AG08396 (cell line): ENCODE data around the gene SAA2.
"Not testable (repeated sequence)": the region's sequence is repeated elsewhere in the genome, so short reads cannot be mapped to it uniquely, and the experiment has no call there.

Experiments used
- DNase-seq: peaks from one replicate; pipeline ENCODE4 v3.0.0; 2012; ENCODE audit warnings: low spot score, mixed read lengths

Gene SAA2

DNA sequence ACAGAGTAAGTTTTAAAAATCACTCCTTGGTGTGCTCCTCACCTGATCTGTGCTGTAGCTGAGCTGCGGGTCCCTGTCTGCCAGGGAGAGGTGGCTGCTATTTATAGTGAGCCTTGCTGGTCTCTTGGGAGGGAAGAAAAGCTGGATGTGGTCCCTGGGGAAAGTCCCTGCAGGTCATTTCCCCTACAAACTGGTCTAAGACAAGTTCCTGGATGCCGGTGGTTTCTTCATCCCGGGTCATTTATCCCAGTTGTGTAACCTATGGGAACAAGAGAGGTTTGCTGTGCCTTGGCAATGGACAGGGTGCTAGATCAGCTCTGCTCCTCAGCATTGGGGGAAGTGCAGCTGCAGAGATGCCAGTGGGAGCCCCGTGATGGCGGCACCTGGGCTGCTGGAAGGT is at the start of gene SAA2:
TSS of gene SAA2 (minus strand) at position 108 of the 400 bp plus-strand sequence. CDS start 657 bp downstream, outside the sequence.
- DNase-seq, result no peak

DNA sequence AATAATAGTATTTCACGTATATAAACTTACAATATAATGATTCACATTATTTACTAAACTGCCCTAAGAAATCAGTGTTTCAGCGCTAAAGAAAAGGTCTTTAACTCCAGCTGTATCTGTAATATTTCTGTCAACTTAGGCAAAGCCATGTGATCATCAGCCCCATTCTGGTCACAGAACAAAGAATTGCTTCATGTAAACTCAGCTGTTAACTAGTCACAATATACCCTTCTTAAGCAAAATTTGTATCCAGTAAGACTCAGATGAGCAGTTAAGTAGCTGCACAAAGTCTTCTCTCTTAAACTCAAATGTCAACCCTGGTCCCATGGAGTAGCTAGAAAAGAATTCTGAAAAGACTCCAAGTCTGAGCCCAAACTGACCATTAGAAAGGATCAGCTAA is 46.8 kb upstream of the SAA2 start:
- no peak for DNase-seq

DNA sequence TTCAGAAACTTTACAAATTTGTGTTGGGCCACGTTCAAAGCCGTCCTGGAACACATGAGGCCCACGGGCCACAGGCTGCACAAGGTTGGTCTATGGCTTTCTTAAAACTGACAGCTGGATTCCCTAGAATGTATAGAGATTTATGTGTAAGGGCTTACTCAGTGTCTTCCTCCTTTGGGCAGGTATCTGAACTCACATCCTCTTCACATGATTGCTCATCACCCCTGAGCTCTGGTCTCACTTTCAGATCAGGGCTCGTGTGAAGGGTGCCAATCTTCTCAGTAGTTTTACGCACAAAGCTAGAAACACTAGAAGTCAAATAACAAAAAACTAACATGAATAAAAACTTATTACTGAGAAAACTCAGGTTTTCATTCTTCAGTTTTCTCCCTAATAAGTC is 46.4 kb upstream of the SAA2 start:
- DNase-seq, result no peak

DNA sequence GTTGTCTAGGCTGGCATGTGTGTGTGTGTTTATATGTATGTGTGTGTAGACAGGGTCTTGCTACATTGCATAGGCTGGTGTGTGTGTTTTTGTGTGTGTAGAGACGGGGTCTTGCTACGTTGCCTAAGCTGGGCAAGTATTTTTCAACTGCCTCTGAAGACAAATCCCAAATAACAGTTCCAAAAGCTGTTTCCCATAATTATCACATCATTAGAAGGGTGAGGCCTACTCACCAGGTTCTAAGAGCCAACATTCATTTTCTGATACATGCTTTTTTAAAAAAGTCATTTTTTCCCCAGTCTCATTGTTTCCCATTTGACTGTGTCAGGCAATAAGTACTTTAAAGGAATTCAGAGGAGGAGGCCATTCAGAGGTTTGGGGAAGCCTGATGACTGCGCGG is 40.4 kb upstream of the SAA2 start:
- no peak for DNase-seq

DNA sequence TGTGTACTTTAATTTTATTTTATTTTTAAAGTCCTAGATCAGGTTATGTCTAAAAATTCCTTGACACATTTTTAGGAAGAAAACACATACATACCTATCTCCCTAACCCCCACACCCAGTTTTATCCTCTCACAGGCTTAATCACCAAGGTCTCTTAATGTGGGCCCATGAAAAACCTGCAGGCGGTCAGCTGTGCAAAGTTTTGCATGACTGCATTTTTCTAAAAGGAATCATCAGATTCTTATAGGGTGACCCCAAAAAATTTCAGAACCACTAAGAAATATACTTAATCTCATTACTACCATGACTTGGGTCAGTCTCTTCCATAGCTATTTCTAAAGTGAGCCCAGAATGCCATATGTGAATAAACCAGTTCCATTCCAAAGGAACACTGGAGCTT is 37.4 kb upstream of the SAA2 start:
- no peak for DNase-seq

DNA sequence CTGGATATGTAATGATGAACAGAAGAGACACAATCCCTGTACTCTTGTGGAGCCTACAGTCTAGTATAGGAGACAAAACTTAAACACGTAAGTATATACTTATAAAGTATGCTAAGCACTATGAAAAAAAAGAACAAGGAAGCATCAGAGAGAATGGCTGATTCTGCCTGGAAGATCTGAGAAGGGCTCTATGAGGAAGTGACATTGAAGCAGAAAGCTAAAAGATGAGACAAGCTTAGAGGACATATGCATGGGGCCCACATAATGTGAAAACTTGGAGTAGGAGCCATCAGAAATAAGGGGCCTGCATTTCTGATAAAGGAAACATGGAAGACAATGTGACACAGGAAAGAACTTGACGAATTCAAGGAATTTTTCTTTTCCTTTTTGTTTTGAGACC is 34.2 kb upstream of the SAA2 start:
- DNase-seq, result no peak

DNA sequence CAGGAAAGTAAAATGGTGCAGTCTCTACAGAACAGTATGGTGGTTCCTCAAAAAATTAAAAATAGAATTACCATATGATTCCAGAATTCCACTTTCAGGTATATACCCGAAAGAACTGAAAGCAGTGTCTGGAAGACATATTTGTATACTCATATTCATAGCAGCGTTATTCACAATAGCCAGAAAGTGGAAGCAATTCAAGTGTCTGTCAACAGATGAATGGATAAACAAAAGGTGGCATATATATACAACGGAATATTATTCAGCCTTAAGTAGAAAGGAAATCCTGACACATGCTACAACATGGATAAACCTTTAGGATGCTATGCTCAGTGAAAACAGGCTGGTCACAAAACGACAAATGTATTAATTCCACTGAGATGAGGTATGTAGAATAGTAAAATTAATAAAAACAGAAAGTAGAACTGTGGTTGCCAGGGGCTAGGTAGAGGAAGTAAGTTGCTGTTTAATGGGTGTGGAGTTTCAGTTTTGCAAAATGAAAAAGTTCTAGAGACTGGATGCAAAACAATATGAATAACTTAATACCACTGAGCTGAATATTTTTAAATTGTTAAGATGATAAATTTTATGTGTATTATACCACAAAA is 32.1 kb upstream of the SAA2 start:
- DNase-seq, result no peak

DNA sequence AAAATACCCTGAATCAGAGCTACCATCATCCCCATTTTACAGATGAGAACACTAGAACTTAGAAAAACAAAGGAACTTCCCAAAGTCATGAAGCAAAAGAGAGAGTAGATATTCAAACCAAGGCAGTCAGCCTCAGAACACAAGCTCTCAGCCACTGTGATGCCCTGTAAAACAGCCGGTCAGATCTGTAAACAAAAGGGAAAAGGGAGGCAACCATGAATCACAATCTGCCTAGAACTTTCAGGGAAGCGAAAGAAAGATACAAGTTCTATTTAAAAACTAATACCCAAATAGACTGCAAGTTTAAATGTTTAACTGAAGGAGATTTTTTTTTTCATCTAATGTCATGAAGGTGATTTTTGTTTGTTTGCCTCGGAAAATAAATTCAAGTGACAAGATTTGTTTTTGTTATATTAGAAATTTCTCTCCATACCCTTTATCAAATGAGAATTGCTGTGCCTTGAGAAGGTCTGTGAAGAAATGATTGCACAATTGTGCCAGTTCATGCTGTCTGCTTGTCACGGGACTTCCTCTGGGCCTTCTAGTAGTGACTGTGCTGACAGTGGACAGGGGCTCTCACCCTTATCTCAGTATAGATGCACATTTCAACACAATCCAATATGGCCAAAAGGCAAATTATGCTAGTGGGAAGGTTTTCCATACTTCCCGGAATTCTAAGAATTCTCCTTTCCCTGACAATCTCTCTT is 29.2 kb upstream of the SAA2 start:
- DNase-seq, result no peak

DNA sequence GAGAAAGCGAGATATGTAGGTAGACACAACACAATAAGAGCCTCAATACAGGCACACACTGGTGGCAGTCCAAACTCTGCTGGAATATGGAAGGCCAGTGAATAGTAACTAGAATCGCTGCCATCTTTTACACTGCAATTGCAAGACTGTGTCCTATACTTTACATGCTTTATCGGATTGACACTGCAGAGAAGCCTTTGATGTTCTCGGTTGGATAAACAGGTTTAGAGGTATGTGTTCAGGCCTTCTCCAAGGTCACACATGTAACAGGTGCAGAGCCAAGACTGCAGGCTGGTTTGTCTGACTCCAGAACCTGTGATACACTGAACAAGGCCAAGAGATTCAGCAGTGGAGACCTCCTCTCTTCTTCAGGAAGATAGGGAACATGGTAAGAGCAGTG is 22.7 kb upstream of the SAA2 start:
- DNase-seq, result no peak

DNA sequence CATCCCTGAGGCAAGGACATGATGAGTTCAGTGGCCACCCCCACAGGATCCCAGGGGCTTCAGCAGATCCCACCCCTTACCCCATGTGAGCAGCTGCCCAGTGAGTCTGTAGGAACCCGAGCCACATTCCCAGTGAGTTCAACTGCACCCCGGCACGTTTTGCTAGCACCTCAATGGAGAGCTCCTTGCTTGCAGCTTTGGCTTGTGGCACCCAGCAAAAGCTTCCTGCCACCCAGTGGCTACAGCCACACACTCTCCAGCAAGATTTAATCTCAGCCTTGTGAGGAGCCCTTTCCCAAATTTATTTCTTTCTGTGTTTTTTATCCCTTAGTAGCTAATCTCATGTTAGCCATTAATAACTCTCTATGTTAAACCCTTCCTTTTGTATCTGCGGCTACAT is 21.6 kb upstream of the SAA2 start:
- DNase-seq, result no peak

DNA sequence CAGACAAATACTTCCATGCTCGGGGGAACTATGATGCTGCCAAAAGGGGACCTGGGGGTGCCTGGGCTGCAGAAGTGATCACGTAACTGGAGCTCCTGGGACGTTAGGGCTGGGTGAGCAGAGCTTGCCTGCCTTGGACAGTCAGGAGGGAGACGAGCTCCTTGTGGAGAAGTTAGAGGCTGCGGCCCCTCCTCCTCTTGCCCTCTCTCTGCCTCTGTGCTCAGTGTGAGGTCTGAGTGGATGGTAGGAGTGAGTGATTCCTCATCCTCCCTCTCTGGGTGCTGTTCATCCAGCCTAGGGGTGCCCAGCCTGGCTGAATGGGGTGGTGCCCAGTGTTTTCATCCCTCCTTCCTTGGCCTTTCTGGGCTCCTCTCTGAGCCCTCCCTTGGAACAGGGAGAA is 20.8 kb upstream of the SAA2 start:
- DNase-seq, result not testable (repeated sequence)

DNA sequence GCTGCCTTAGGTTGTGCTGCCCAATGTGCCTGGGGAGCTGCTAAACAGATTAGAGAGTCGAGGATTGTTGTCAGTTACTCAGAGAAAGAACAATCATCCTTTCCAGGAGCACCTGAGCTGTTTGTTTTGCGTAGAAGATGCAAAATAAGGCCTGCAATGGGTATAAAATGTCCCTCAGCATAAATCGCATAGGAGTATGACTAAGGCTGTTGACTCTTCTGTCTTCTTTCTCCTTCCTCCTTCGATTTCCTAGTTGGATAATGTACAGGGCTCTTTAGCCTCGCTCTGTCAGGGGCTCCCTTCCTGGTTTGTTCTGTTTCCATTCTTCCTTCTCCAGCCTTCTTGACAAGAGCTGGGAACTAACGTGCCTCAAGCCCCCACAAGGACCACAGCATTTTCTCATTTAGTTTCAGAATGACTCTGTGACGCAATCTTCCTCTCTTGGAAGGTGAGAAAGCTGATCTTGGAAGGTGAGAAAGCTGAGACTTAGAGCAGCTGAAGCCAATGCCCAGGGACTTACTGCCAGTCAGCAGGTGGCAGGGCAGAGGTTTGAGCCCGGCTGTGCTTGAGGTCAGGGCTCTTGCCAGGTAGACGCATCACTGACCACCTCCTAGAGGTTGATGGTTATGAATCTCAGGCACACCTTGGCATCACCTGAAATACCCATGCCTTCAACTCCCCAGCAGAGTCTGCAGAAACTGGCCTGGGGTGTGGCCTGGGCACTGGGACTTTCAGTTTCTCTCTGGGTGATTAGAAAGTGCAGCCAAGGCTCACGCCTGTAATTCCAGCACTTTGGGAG is 19.1 kb upstream of the SAA2 start:
- not testable (repeated sequence) for DNase-seq

DNA sequence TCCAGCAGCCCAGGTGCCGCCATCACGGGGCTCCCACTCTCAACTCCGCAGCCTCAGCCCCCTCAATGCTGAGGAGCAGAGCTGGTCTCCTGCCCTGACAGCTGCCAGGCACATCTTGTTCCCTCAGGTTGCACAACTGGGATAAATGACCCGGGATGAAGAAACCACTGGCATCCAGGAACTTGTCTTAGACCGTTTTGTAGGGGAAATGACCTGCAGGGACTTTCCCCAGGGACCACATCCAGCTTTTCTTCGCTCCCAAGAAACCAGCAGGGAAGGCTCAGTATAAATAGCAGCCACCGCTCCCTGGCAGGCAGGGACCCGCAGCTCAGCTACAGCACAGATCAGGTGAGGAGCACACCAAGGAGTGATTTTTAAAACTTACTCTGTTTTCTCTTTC is 17.5 kb upstream of the SAA2 start, which contains the start of gene SAA1:
TSS of gene SAA1 (plus strand) at position 316 of the 400 bp plus-strand sequence. CDS start 624 bp downstream, outside the sequence.
- DNase-seq, result no peak

DNA sequence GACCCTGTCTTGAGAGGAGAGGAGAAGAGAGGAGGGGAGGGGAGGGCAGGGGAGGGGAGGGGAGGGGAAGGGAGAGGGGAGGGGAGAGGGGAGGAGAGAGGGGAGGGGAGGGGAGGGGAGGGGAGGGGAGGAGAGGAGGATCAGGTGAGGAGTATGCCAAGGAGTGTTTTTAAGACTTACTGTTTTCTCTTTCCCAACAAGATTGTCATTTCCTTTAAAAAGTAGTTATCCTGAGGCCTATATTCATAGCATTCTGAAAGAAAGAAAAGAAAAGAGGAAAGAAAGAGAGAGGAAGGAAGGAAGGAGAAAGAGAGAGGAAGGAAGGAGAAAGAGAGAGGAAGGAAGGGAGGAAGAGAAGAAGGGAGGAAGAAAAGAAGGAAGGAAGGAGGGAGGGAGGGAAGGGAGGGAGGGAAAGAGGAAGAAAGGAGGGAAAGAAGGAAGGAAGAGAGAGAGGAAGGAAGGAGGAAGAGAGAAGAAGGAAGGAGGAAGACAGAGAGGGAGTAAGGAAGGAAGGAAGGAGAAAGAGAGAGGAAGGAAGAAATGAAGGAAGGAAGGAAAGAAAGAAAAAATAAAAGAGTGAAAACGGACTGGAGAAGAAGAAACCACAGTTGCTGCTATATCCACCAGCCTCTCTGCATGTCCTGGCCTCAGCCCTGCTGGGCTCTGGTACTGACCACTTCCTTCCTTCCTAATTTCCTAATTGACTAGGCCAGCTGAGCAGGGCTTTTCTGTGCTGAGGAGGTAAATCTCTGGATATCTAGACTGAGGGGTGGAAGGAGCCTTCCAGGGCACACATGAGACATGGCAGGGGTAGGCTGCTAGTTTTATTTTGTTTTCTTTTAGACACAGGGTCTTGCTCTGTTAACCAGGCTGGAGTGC is 16.4 kb upstream of the SAA2 start:
- no peak for DNase-seq

DNA sequence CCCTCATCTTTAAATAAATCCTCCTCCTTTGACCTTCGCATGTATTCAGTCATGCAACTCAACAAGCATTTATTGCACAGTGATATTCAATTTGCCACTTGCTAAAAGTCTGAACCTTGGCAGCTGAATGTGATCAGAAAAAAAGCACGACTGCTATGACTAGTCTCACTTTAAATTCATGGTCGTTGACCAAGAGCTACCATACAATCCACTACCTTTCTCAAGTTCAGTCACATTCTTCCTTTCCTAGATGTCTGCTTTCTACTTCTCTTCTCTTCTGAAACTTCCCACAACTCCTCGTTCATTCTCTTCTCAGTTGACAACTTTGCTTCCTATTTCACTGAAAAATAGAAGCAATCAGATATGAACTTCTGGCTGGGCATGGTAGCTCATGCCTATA is 15.6 kb upstream of the SAA2 start:
- no peak for DNase-seq

DNA sequence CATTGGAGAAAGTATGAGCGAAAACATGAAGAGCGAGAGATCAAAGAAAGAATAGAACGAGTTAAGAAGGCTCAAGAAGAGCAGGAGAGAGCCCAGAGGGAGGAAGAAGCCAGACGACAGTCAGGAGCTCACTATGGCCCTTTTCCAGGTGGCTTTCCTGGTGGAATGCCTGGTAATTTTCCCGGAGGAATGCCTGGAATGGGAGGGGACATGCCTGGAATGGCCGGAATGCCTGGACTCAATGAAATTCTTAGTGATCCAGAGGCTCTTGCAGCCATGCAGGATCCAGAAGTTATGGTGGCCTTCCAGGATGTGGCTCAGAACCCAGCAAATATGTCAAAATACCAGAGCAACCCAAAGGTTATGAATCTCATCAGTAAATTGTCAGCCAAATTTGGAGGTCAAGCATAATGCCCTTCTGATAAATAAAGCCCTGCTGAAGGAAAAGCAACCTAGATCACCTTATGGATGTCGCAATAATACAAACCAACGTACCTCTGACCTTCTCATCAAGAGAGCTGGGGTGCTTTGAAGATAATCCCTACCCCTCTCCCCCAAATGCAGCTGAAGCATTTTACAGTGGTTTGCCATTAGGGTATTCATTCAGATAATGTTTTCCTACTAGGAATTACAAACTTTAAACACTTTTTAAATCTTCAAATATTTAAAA is 14.3 kb upstream of the SAA2 start:
- not testable (repeated sequence) for DNase-seq

DNA sequence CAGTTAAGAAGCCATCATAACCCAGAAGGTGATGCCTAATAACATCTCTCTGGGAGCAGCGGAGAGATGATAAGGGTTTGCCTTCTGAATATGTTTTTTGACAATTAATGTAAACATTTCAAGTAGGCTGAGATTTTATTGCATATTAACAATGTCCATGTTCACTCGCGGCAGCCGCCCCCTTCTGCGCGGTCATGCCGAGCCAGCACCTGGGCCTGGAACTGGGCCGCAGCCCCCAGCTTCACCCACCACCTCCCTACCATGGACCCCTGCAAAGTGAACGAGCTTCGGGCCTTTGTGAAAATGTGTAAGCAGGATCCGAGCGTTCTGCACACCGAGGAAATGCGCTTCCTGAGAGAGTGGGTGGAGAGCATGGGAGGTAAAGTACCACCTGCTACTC is 13.3 kb upstream of the SAA2 start:
- DNase-seq, result no peak

DNA sequence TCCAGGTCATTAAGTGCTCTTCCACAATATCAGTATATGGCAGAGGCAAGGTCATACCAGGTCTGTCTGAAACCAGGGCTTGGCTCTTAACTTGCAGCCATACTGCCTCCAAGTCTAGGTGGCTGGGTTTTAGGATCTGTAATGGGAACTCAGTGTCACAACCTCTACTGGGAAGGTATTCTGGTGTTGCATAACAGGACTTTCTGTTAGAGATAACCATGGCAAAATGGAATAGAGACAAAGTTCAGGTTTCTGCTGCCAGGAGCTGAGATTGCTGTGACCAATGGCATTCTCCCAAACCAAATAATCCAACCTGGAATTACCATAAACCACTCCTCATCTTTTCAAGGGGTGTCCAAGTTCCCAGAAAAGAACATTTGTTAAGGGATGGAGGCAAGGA is 10.8 kb upstream of the SAA2 start:
- no peak for DNase-seq

DNA sequence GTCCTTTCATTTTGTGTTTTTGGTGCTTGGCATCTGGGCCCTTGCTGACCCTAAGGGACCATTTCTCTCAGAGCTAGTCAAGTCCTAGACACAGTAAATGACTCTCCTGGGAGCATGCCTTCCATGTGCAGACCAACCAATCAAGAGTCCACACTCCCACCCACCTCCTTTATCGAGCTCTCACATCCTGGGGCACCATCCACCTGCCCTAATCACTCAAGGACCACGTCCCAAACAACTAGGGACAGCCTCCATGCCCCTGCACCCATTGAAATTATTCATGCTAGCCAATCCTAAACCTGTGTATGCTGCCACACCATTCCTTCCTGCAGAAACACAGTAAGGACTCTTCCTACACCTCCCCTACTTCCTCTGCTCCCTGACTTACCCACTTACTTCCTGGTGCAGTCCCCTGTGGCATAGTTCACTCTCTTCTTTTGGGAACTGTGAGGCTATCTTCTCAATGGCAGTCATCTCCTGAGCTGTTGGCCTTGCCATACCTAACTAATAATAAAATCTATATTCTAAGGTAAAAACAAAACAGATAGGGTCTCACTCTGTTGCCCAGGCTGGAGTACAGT is 6.4 kb upstream of the SAA2 start:
- DNase-seq, result no peak

DNA sequence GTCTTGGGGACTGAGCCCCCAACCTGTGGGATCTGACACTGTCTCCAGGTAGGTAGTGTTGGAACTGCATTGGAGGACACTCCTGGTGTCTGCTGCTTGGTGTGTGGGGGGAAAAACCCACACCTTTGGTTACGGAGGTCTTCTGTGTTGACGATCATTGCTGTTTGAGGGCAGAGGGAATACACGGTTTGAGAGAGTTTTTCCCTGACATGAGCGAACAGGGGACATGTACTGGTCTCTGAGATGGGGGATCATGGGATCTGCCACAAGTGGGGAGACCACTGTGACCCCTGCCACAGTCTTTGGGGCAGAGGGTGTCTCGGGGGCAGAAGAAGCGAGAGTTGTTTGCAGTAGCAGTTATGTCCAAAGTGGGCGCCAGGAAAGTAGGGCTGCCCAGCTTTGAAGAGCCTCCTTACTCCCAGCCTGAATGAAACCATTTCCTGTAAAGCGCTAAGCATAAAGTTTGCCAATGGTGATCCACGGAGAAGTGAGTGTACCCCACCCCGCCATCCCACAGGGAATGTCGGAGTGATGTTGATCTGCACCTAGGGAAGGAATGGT is 5.4 kb upstream of the SAA2 start:
- DNase-seq, result no peak

DNA sequence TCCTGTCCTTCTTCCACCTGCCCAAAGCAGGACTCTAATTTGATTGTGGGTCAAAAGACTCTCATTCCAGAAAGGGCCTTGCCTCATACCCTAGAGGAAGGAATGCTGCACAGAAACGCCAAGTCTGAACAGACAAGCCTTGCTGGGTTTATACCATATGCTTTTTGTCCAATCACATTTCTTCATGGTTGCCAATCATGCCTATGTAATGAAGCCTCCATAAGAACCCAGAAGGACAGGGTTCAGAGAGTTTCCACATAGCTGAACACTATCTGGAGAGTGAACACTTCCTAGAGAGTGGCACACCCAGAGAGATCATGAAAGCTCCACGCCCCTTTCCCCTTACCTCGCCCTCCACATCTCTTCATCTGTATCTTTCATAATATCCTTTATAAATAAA is 4.8 kb upstream of the SAA2 start:
- DNase-seq, result no peak
